Neural progenitor cell (in vitro differentiated cells): Measurements from ENCODE around the gene TBCK. TPM values are rescaled to one million over a fixed set of nuclear protein-coding genes. Genes with fewer than 3 reads are reported as not detected.

ENCODE experiments used
- DNase-seq: peaks from one replicate; pipeline ENCODE4 v3.0.0-alpha.2; 2016; ENCODE audit warnings: low spot score
- H2AFZ ChIP-seq: fragments of 200-600 bp; sonication (generic); replicated peaks from 2 replicates; pipeline ENCODE4 v1.6.1; 2016; ENCODE audit warnings: antibody characterized with exemption
- H3F3A ChIP-seq: fragments of 200-600 bp; sonication (generic); 2 replicates; pipeline ENCODE4 v1.6.1; 2016; ENCODE audit warnings: antibody characterized with exemption, low read depth
- H3K27ac ChIP-seq: fragments of 200-600 bp; sonication (generic); 2 replicates; pipeline ENCODE4 v1.5.1; 2016; ENCODE audit warnings: mild to moderate bottlenecking
- H3K27me3 ChIP-seq: fragments of 200-600 bp; sonication (generic); 2 replicates; pipeline ENCODE4 v1.6.1; 2016; ENCODE audit warnings: mild to moderate bottlenecking, moderate library complexity
- H3K36me3 ChIP-seq: fragments of 200-600 bp; sonication (generic); 2 replicates; pipeline ENCODE4 v1.5.1; 2016
- H3K4me1 ChIP-seq: fragments of 200-600 bp; sonication (generic); 2 replicates; pipeline ENCODE4 v1.6.1; 2016; ENCODE audit warnings: mixed run types
- H3K4me2 ChIP-seq: fragments of 200-600 bp; sonication (generic); 2 replicates; pipeline ENCODE4 v1.6.1; 2016
- H3K4me3 ChIP-seq: fragments of 200-600 bp; sonication (generic); 2 replicates; pipeline ENCODE4 v1.5.1; 2016
- H3K79me2 ChIP-seq: fragments of 200-600 bp; sonication (generic); 2 replicates; pipeline ENCODE4 v1.6.1; 2016; ENCODE audit warnings: low read depth
- H3K9ac ChIP-seq: fragments of 200-600 bp; sonication (generic); 2 replicates; pipeline ENCODE4 v1.6.1; 2016
- H3K9me3 ChIP-seq: fragments of 200-600 bp; sonication (generic); 2 replicates; pipeline ENCODE4 v1.5.1; 2016; ENCODE audit warnings: low read depth
- H4K20me1 ChIP-seq: fragments of 200-600 bp; sonication (generic); 2 replicates; pipeline ENCODE4 v1.6.1; 2016; ENCODE audit warnings: low read depth
- H3K27ac Mint-ChIP-seq: 3 replicates; pipeline ENCODE4 v1.8.0; 2021; ENCODE audit warnings: mixed read lengths
- H3K27me3 Mint-ChIP-seq: 2 replicates; pipeline ENCODE4 v1.8.0; 2022; ENCODE audit warnings: low read depth, mild to moderate bottlenecking, inconsistent platforms, moderate library complexity, mixed read lengths; ENCODE audit not compliant: insufficient read depth
- H3K36me3 Mint-ChIP-seq: 3 replicates; pipeline ENCODE4 v1.8.0; 2021; ENCODE audit warnings: mixed read lengths
- H3K4me1 Mint-ChIP-seq: 3 replicates; pipeline ENCODE4 v1.8.0; 2021; ENCODE audit warnings: mixed read lengths
- H3K4me3 Mint-ChIP-seq: 3 replicates; pipeline ENCODE4 v1.8.0; 2021; ENCODE audit warnings: mild to moderate bottlenecking, moderate library complexity, mixed read lengths
- H3K9me3 Mint-ChIP-seq: 3 replicates; pipeline ENCODE4 v1.8.0; 2020; ENCODE audit warnings: mixed read lengths
- CTCF ChIP-seq: fragments of 200-600 bp; sonication (generic); IDR thresholded peaks from 2 replicates; pipeline ENCODE4 v1.5.1; 2017; ENCODE audit warnings: antibody characterized with exemption, mild to moderate bottlenecking
- EZH2 ChIP-seq: fragments of 200-600 bp; sonication (generic); IDR thresholded peaks from 2 replicates; pipeline ENCODE4 v1.6.1; 2017; ENCODE audit warnings: antibody characterized with exemption, mild to moderate bottlenecking, moderate library complexity
- EZH2phosphoT487 ChIP-seq: fragments of 200-600 bp; sonication (generic); IDR thresholded peaks from 2 replicates; pipeline ENCODE4 v1.6.1; 2017; ENCODE audit warnings: antibody characterized with exemption
- total RNA-seq: library from RNA; depleted of rRNA; stranded (reverse); fragments of >200 nt; gene quantifications from 2 replicates; pipeline ENCODE4 v1.2.3, GENCODE V29; 2015; ENCODE audit warnings: low replicate concordance

The TBCK gene
- total RNA-seq, 1 donor from 2014 or later: 69.8 TPM

- peaks cover 16% of the 10 kb centered on the region for H3F3A ChIP-seq
- no peak overlapping the region for H3K4me3 ChIP-seq
- Mint-ChIP-seq H3K27ac (no peak overlapping the region), H3K27me3 (no peaks in the 10 kb centered on the region), H3K36me3 (no peaks in the 10 kb centered on the region), H3K4me3 (no peak overlapping the region), H3K4me1 (peaks cover 11% of the 10 kb centered on the region), H3K9me3 (no peaks in the 10 kb centered on the region)
- DNase-seq: no peak
- H3K4me2 ChIP-seq: no peak overlapping the region
- no peak overlapping the region for H2AFZ ChIP-seq
- no peaks in the 10 kb centered on the region for H3K9me3 ChIP-seq
- H3K36me3 ChIP-seq: no peaks in the 10 kb centered on the region
- H3K4me1 ChIP-seq: peaks cover 15% of the 10 kb centered on the region
- H3K79me2 ChIP-seq: peaks cover 78% of the 10 kb centered on the region
- H3K27me3 ChIP-seq: no peaks in the 10 kb centered on the region
- no peak for TF ChIP-seq EZH2phosphoT487
- TF ChIP-seq EZH2: no peak
- no peak for TF ChIP-seq CTCF
- H3K27ac ChIP-seq: no peak overlapping the region
- H3K9ac ChIP-seq: no peak overlapping the region
- no peaks in the 10 kb centered on the region for H4K20me1 ChIP-seq
These were observed 2.9 kb downstream of the TBCK start for GRCh38 chr4:106312997-106313522.

- Histone ChIP-seq H4K20me1 (no peaks in the 10 kb centered on the region), H3K27me3 (no peaks in the 10 kb centered on the region), H3K79me2 (peaks cover 72% of the 10 kb centered on the region), H3K9ac (no peak overlapping the region), H2AFZ (no peak overlapping the region), H3K4me1 (peaks cover 8% of the 10 kb centered on the region), H3K27ac (no peak overlapping the region), H3F3A (peaks cover 16% of the 10 kb centered on the region), H3K9me3 (no peaks in the 10 kb centered on the region), H3K36me3 (no peaks in the 10 kb centered on the region), H3K4me2 (no peak overlapping the region), H3K4me3 (no peak overlapping the region)
- Mint-ChIP-seq H3K9me3 (no peaks in the 10 kb centered on the region), H3K27ac (no peak overlapping the region), H3K36me3 (no peaks in the 10 kb centered on the region), H3K27me3 (no peaks in the 10 kb centered on the region), H3K4me1 (peaks cover 11% of the 10 kb centered on the region), H3K4me3 (no peak overlapping the region)
- TF ChIP-seq EZH2phosphoT487 (no peak), EZH2 (no peak), CTCF (no peak)
- DNase-seq: no peak
These were observed 3.6 kb downstream of the TBCK start for GRCh38 chr4:106312377-106312776.

GRCh38 chr4:106306561-106306960, 9.4 kb downstream of the TBCK start:
- H3K36me3 Mint-ChIP-seq: peaks cover 2% of the 10 kb centered on the region
- no peak overlapping the region for H3K27ac Mint-ChIP-seq

More at GRCh38 chr4:106306561-106306960, 9.4 kb downstream of the TBCK start:
- no peak overlapping the region for H3K27ac ChIP-seq
- no peaks in the 10 kb centered on the region for H3K4me1 Mint-ChIP-seq
- H3K79me2 ChIP-seq: peaks cover 32% of the 10 kb centered on the region
- no peaks in the 10 kb centered on the region for H3K4me1 ChIP-seq
- H4K20me1 ChIP-seq: peaks cover 4% of the 10 kb centered on the region
- no peak overlapping the region for H2AFZ ChIP-seq
- no peaks in the 10 kb centered on the region for H3K9me3 Mint-ChIP-seq
- H3F3A ChIP-seq: no peaks in the 10 kb centered on the region
- no peak overlapping the region for H3K4me3 ChIP-seq
- H3K4me3 Mint-ChIP-seq: no peak overlapping the region
- no peaks in the 10 kb centered on the region for H3K9me3 ChIP-seq
- DNase-seq: no peak
- TF ChIP-seq EZH2 (no peak), CTCF (no peak), EZH2phosphoT487 (no peak)
- H3K9ac ChIP-seq: no peak overlapping the region
- H3K27me3 ChIP-seq: no peaks in the 10 kb centered on the region
- no peak overlapping the region for H3K4me2 ChIP-seq
- no peaks in the 10 kb centered on the region for H3K27me3 Mint-ChIP-seq
- no peaks in the 10 kb centered on the region for H3K36me3 ChIP-seq
